ENCODE data around the gene SLC22A15. TPM values are rescaled to one million over a fixed set of nuclear protein-coding genes. Genes with fewer than 3 reads are reported as not detected.

SLC22A15 gene
- total RNA-seq, 1 experiment from 2014 or later = 0.16 TPM

DNA sequence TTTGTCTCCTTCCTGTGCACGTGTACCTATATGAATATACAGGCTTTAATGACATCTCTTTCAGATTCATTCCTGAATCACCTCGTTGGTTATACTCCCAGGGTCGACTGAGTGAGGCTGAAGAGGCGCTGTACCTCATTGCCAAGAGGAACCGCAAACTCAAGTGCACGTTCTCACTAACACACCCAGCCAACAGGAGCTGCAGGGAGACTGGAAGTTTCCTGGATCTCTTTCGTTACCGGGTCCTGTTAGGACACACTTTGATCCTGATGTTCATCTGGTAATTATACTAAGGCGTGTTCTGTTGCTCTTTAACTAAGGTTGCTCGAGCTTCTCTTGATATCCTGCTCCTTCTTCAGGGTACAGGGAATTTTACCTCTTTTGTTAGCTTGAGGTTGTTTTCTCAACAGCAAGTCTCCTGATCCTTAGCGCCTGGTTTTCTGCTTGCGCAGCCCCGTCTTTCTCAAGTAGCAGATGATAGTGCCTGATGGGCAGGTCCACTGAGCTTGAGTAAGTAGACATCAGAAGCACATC is 55.1 kb downstream of the SLC22A15 start:
- peaks cover 3% of the 10 kb centered on the region for H3K27me3 Mint-ChIP-seq (ENCODE audit: insufficient read depth, unreplicated experiment)

DNA sequence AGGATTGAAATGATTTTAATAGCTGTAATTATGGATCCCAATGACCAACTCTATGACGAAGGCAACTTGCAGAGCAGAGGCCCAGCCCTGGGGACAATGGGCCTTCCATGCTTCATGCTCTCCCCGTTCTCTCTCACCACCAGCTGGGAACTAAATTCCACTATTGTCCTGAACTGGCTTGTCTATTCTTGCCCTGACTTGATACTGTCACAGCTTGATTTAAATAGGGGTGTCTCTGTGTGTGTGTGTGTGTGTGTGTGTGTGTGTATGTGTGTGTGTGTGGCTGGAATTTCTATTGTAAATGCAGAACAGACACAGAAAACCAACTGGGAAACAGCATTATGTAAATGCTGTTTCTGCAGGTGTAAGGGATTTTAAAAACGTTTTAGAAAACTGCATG is 57.0 kb downstream of the SLC22A15 start:
- Mint-ChIP-seq H3K27me3 (ENCODE audit: insufficient read depth, unreplicated experiment) (peaks cover 3% of the 10 kb centered on the region), H3K27ac (ENCODE audit: unreplicated experiment) (no peak overlapping the region), H3K4me3 (ENCODE audit: unreplicated experiment) (no peak overlapping the region), H3K36me3 (ENCODE audit: insufficient read depth, unreplicated experiment) (no peaks in the 10 kb centered on the region), H3K9me3 (ENCODE audit: unreplicated experiment) (no peaks in the 10 kb centered on the region), H3K4me1 (ENCODE audit: low read depth, unreplicated experiment) (no peaks in the 10 kb centered on the region)
- Histone ChIP-seq H3K9me3 (no peaks in the 10 kb centered on the region), H3K4me1 (no peaks in the 10 kb centered on the region), H3K4me3 (ENCODE audit: low read depth, low read length) (no peak overlapping the region), H3K27me3 (replicated peaks; ENCODE audit: control insufficient read depth, insufficient read depth, low read length) (no peaks in the 10 kb centered on the region), H3K36me3 (ENCODE audit: control insufficient read depth, insufficient read depth, low read length) (no peaks in the 10 kb centered on the region)
- DNase-seq = no peak
- intact Hi-C loops (cut with micrococcal nuclease; ENCODE audit: unreplicated experiment) = no loop called here
- BruUV-seq (replicated peaks) = no TSS peak
- TF ChIP-seq, protein P1, sequence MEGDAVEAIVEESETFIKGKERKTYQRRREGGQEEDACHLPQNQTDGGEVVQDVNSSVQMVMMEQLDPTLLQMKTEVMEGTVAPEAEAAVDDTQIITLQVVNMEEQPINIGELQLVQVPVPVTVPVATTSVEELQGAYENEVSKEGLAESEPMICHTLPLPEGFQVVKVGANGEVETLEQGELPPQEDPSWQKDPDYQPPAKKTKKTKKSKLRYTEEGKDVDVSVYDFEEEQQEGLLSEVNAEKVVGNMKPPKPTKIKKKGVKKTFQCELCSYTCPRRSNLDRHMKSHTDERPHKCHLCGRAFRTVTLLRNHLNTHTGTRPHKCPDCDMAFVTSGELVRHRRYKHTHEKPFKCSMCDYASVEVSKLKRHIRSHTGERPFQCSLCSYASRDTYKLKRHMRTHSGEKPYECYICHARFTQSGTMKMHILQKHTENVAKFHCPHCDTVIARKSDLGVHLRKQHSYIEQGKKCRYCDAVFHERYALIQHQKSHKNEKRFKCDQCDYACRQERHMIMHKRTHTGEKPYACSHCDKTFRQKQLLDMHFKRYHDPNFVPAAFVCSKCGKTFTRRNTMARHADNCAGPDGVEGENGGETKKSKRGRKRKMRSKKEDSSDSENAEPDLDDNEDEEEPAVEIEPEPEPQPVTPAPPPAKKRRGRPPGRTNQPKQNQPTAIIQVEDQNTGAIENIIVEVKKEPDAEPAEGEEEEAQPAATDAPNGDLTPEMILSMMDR (IDR thresholded peaks at IDR 0.05; ENCODE audit: insufficient read depth in 1 of 2, low read depth in 1 of 2, low read length in 1 of 2, severe bottlenecking in 1 of 2, unreplicated experiment in 1 of 2) = no peak
- CTCF ChIA-PET = no interaction called here
- POLR2A ChIA-PET = no interaction called here

More for the DNA sequence above, 55.1 kb downstream of the SLC22A15 start:
- no TSS peak for BruUV-seq (replicated peaks)
- no peaks in the 10 kb centered on the region for H3K4me1 Mint-ChIP-seq (ENCODE audit: low read depth, unreplicated experiment)
- H3K9me3 ChIP-seq = no peaks in the 10 kb centered on the region
- CTCF ChIA-PET = no interaction called here
- H3K27me3 ChIP-seq (replicated peaks; ENCODE audit: control insufficient read depth, insufficient read depth, low read length) = no peaks in the 10 kb centered on the region
- H3K9me3 Mint-ChIP-seq (ENCODE audit: unreplicated experiment) = no peaks in the 10 kb centered on the region
- H3K27ac Mint-ChIP-seq (ENCODE audit: unreplicated experiment) = no peak overlapping the region
- H3K4me3 Mint-ChIP-seq (ENCODE audit: unreplicated experiment) = no peak overlapping the region
- intact Hi-C loops (cut with micrococcal nuclease; ENCODE audit: unreplicated experiment) = no loop called here
- POLR2A ChIA-PET = no interaction called here
- no peak for DNase-seq
- H3K4me1 ChIP-seq = no peaks in the 10 kb centered on the region
- TF ChIP-seq, protein P1 (IDR thresholded peaks at IDR 0.05; ENCODE audit: insufficient read depth in 1 of 2, low read depth in 1 of 2, low read length in 1 of 2, severe bottlenecking in 1 of 2, unreplicated experiment in 1 of 2) = no peak
- no peaks in the 10 kb centered on the region for H3K36me3 ChIP-seq (ENCODE audit: control insufficient read depth, insufficient read depth, low read length)
- no peak overlapping the region for H3K4me3 ChIP-seq (ENCODE audit: low read depth, low read length)
- H3K36me3 Mint-ChIP-seq (ENCODE audit: insufficient read depth, unreplicated experiment) = no peaks in the 10 kb centered on the region

- CTCF ChIA-PET = no interaction called here
- DNase-seq = no peak
- no peaks in the 10 kb centered on the region for H3K36me3 Mint-ChIP-seq (ENCODE audit: insufficient read depth, unreplicated experiment)
- no peaks in the 10 kb centered on the region for H3K9me3 Mint-ChIP-seq (ENCODE audit: unreplicated experiment)
- H3K4me3 Mint-ChIP-seq (ENCODE audit: unreplicated experiment) = no peak overlapping the region
- TF ChIP-seq, protein P1 (IDR thresholded peaks at IDR 0.05; ENCODE audit: insufficient read depth in 1 of 2, low read depth in 1 of 2, low read length in 1 of 2, severe bottlenecking in 1 of 2, unreplicated experiment in 1 of 2) = no peak
- no peaks in the 10 kb centered on the region for H3K27me3 ChIP-seq (replicated peaks; ENCODE audit: control insufficient read depth, insufficient read depth, low read length)
- H3K36me3 ChIP-seq (ENCODE audit: control insufficient read depth, insufficient read depth, low read length) = no peaks in the 10 kb centered on the region
- no peaks in the 10 kb centered on the region for H3K9me3 ChIP-seq
- no peaks in the 10 kb centered on the region for H3K4me1 Mint-ChIP-seq (ENCODE audit: low read depth, unreplicated experiment)
- POLR2A ChIA-PET = no interaction called here
- BruUV-seq (replicated peaks) = no TSS peak
- H3K4me3 ChIP-seq (ENCODE audit: low read depth, low read length) = no peak overlapping the region
- no peaks in the 10 kb centered on the region for H3K4me1 ChIP-seq
- H3K27ac Mint-ChIP-seq (ENCODE audit: unreplicated experiment) = no peak overlapping the region
- H3K27me3 Mint-ChIP-seq (ENCODE audit: insufficient read depth, unreplicated experiment) = no peaks in the 10 kb centered on the region
- intact Hi-C loops (cut with micrococcal nuclease; ENCODE audit: unreplicated experiment) = no loop called here
Observed at GRCh38 chr1:116036255-116036654, 59.9 kb downstream of the SLC22A15 start.

Data from Caco-2 (cell line).